ENCODE results near the gene LTA4H. TPM values are rescaled to one million over a fixed set of nuclear protein-coding genes. Genes with fewer than 3 reads are reported as not detected.

The LTA4H gene
- total RNA-seq, 1 donor from 2014 or later: 266 TPM

DNA sequence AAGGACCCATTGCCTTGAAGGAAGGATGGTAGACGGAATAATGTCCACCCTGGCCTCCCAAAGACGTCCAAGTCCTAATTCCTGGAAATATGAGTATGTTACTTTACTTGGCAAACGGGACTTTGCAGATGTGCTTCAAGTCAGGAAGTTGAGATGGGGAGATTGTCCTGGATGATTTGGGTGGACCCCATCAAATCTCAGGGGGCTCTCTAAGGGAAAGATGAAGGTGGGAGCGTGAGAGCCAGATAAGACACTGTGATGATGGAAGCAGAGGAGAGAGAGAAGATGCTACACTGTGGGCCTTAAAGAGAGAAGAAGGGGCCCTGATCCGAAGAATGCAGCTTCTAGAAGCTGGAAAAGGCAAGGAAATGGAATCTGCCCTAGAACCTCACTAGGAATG is 29.6 kb upstream of the LTA4H start:
- no peaks in the 10 kb centered on the region for H3K9me3 ChIP-seq (ENCODE audit: low read depth)
- no peak overlapping the region for H2AFZ ChIP-seq (replicated peaks)
- H3K4me1 ChIP-seq: no peaks in the 10 kb centered on the region
- H3K27me3 Mint-ChIP-seq (ENCODE audit: insufficient read depth, low read depth): peaks cover 6% of the 10 kb centered on the region
- H3K27me3 ChIP-seq: no peaks in the 10 kb centered on the region
- H3K36me3 Mint-ChIP-seq: no peaks in the 10 kb centered on the region
- no peaks in the 10 kb centered on the region for H4K20me1 ChIP-seq (ENCODE audit: low read depth)
- no peaks in the 10 kb centered on the region for H3K36me3 ChIP-seq
- TF ChIP-seq EZH2phosphoT487 (IDR thresholded peaks at IDR 0.05) (no peak), EZH2 (IDR thresholded peaks at IDR 0.05) (no peak)
- TF ChIP-seq, protein P1, sequence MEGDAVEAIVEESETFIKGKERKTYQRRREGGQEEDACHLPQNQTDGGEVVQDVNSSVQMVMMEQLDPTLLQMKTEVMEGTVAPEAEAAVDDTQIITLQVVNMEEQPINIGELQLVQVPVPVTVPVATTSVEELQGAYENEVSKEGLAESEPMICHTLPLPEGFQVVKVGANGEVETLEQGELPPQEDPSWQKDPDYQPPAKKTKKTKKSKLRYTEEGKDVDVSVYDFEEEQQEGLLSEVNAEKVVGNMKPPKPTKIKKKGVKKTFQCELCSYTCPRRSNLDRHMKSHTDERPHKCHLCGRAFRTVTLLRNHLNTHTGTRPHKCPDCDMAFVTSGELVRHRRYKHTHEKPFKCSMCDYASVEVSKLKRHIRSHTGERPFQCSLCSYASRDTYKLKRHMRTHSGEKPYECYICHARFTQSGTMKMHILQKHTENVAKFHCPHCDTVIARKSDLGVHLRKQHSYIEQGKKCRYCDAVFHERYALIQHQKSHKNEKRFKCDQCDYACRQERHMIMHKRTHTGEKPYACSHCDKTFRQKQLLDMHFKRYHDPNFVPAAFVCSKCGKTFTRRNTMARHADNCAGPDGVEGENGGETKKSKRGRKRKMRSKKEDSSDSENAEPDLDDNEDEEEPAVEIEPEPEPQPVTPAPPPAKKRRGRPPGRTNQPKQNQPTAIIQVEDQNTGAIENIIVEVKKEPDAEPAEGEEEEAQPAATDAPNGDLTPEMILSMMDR (IDR thresholded peaks at IDR 0.05): no peak
- no peak overlapping the region for H3K4me3 Mint-ChIP-seq
- no peak overlapping the region for H3K9ac ChIP-seq
- H3K9me3 Mint-ChIP-seq: no peaks in the 10 kb centered on the region
- H3K27ac Mint-ChIP-seq: no peak overlapping the region
- H3F3A ChIP-seq (ENCODE audit: low read depth): peaks cover 7% of the 10 kb centered on the region
- no peak overlapping the region for H3K4me3 ChIP-seq
- no peaks in the 10 kb centered on the region for H3K79me2 ChIP-seq (ENCODE audit: low read depth)
- no peak for DNase-seq (ENCODE audit: low spot score)
- peaks cover 19% of the 10 kb centered on the region for H3K4me1 Mint-ChIP-seq
- H3K4me2 ChIP-seq: no peak overlapping the region
- no peak overlapping the region for H3K27ac ChIP-seq

DNA sequence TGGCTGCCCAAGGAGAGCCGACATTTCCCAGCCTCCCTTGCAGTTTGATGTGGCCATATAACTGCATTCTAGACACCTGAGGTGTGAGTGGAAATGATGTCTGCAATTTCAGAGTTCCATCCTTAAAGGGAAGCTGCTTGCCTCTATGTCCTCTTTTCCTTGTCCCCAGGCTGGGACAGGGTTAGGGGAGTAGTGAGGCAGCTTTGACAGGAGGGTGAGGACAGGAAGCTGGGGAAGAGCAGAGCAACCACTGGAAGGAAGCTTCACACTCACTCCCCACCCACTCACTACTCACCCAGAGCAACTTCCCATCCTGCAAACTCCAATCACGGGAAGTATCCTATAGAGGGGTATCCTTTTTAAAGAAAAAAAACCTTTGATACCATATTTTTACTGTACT is 28.9 kb upstream of the LTA4H start:
- H3K36me3 ChIP-seq: no peaks in the 10 kb centered on the region
- no peaks in the 10 kb centered on the region for H3K27me3 ChIP-seq
- H4K20me1 ChIP-seq (ENCODE audit: low read depth): no peaks in the 10 kb centered on the region
- Mint-ChIP-seq H3K27ac (no peak overlapping the region), H3K4me1 (peaks cover 16% of the 10 kb centered on the region), H3K4me3 (no peak overlapping the region), H3K27me3 (ENCODE audit: insufficient read depth, low read depth) (peaks cover 4% of the 10 kb centered on the region), H3K36me3 (no peaks in the 10 kb centered on the region), H3K9me3 (no peaks in the 10 kb centered on the region)
- H3K27ac ChIP-seq: no peak overlapping the region
- no peak overlapping the region for H3K4me3 ChIP-seq
- no peak overlapping the region for H3K4me2 ChIP-seq
- no peaks in the 10 kb centered on the region for H3K4me1 ChIP-seq
- H2AFZ ChIP-seq (replicated peaks): no peak overlapping the region
- DNase-seq (ENCODE audit: low spot score): no peak
- no peaks in the 10 kb centered on the region for H3K79me2 ChIP-seq (ENCODE audit: low read depth)
- H3F3A ChIP-seq (ENCODE audit: low read depth): peaks cover 2% of the 10 kb centered on the region
- H3K9me3 ChIP-seq (ENCODE audit: low read depth): no peaks in the 10 kb centered on the region
- H3K9ac ChIP-seq: no peak overlapping the region
- TF ChIP-seq, protein P1 (IDR thresholded peaks at IDR 0.05): no peak
- no peak for TF ChIP-seq EZH2 (IDR thresholded peaks at IDR 0.05)
- TF ChIP-seq EZH2phosphoT487 (IDR thresholded peaks at IDR 0.05): no peak

DNA sequence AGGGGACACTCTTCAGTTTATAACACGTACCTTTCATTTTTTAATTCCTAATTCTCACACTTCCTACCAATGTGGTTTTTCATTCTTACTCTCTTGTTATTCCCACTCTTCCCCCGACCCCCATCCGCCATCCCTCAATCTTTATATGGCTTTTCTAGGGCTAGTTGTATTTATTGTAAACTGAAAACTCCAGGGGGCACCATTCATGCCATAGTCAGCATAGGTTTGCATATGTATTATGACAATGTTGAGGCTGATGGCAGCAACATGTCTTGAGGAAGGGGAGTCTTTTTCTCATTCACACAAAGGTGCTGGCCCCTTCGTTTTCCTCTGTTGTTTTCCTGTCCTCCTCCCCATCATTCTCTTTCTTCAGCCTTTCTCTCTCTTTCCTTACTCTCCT is 27.7 kb upstream of the LTA4H start:
- H3K4me3 Mint-ChIP-seq: no peak overlapping the region
- no peaks in the 10 kb centered on the region for H3K36me3 ChIP-seq
- H3K27me3 ChIP-seq: no peaks in the 10 kb centered on the region
- TF ChIP-seq EZH2phosphoT487 (IDR thresholded peaks at IDR 0.05) (no peak), EZH2 (IDR thresholded peaks at IDR 0.05) (no peak)
- TF ChIP-seq, protein P1 (IDR thresholded peaks at IDR 0.05): no peak
- H3K36me3 Mint-ChIP-seq: no peaks in the 10 kb centered on the region
- no peaks in the 10 kb centered on the region for H3K4me1 ChIP-seq
- no peak overlapping the region for H3K4me2 ChIP-seq
- DNase-seq (ENCODE audit: low spot score): no peak
- no peak overlapping the region for H3K27ac ChIP-seq
- no peaks in the 10 kb centered on the region for H3K79me2 ChIP-seq (ENCODE audit: low read depth)
- no peak overlapping the region for H3K4me3 ChIP-seq
- H3K9me3 Mint-ChIP-seq: no peaks in the 10 kb centered on the region
- peaks cover 15% of the 10 kb centered on the region for H3K4me1 Mint-ChIP-seq
- no peak overlapping the region for H3K27ac Mint-ChIP-seq
- no peaks in the 10 kb centered on the region for H3F3A ChIP-seq (ENCODE audit: low read depth)
- no peaks in the 10 kb centered on the region for H4K20me1 ChIP-seq (ENCODE audit: low read depth)
- peaks cover 4% of the 10 kb centered on the region for H3K27me3 Mint-ChIP-seq (ENCODE audit: insufficient read depth, low read depth)
- H3K9me3 ChIP-seq (ENCODE audit: low read depth): no peaks in the 10 kb centered on the region
- no peak overlapping the region for H2AFZ ChIP-seq (replicated peaks)
- no peak overlapping the region for H3K9ac ChIP-seq
